CD4-positive, alpha-beta T cell treated with Interleukin-6 for 4 hours (primary cell): ENCODE results near the gene MKLN1.

ENCODE experiments used
- DNase-seq: peaks from one replicate; pipeline ENCODE4 v3.0.0-alpha.2; 2020; ENCODE audit warnings: mixed read lengths

The MKLN1 gene

GRCh38 chr7:131355917-131356777 lies 28.5 kb downstream of the MKLN1 start:
- DNase-seq: no peak

- DNase-seq: no peak
Measured at GRCh38 chr7:131357282-131357880, 29.7 kb downstream of the MKLN1 start.

DNA sequence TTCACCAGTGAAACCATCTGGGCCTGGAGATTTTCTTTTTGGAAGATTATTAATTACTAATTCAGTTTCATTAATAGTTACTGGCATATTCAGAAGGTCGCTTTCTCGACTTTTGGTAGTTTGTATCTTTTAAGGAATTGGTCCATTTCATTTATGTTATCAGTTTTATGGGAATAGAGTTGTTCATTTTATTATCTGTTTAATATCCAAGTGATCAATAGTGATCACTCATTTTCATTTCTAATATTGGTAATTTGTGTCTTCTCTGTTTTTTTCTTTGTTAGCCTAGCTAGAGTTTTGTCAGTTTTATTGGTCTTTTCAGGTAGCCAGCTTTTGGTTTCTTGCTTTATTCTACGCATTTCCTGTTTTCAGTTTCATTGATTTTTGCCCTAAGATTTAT lies 31.0 kb downstream of the MKLN1 start:
- DNase-seq: no peak

- DNase-seq: no peak
Measured at GRCh38 chr7:131359136-131359776, 31.6 kb downstream of the MKLN1 start.

DNA sequence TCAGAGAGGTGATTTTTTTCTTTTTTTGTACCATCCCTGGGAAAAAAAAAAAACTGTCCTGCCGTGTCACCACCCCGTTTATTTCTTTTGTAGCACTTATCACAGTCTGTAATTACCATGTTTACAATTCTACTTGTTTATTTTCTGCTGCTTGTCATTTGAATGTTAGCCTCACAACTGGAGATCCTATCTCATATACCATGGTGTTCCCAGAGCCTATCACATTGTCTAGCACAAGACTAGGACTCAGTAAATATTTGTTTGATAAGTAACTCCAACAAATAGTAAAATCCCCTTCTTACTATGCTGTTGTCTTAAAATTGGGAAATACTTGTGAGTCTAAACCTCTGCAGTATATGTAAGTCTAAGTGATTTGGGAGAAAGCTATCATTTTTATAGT lies 36.0 kb downstream of the MKLN1 start:
- no peak for DNase-seq

GRCh38 chr7:131364767-131365344 lies 37.2 kb downstream of the MKLN1 start:
- DNase-seq: no peak

GRCh38 chr7:131365838-131366237 lies 38.2 kb downstream of the MKLN1 start:
- no peak for DNase-seq

DNA sequence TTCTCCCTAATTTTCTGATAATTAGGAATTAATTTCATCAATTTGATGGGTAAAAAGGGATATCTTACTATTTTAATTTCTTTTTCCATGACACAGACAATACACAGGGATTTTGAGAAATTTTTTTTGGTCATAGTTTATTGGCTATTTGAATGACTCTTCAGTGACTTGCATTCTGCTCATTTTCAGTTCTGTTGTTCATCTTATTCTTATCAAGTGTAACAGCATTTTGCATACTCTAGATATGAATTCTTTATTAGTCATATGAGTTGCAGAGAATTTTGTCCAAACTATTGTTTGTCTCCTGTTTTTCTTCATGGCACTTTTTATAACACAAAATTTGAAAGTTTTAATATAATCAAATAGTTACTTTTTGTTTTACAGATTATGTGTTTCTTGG lies 41.7 kb downstream of the MKLN1 start:
- DNase-seq: no peak

- DNase-seq: peak; percentile 32
Measured at GRCh38 chr7:131370523-131370968, 42.9 kb downstream of the MKLN1 start.

DNA sequence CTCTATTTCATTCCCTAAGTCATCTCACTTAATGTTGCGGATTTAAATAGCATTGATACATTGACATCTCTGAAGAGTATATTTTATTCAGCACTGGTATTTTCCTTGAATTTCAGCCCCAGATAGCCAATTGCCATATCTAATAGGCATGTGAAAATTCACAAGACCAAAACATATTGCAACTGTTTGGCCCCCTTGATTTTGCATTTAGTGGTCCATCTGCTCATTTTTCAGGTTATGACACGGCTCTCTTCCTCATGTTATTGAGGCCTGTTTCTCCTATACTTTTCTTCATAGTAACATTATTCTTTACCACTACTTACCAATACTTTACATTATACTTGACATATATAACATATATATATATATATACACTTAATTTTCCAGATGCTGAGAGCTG lies 43.7 kb downstream of the MKLN1 start:
- DNase-seq: no peak

- no peak for DNase-seq
Measured at GRCh38 chr7:131372554-131372953, 44.9 kb downstream of the MKLN1 start.

DNA sequence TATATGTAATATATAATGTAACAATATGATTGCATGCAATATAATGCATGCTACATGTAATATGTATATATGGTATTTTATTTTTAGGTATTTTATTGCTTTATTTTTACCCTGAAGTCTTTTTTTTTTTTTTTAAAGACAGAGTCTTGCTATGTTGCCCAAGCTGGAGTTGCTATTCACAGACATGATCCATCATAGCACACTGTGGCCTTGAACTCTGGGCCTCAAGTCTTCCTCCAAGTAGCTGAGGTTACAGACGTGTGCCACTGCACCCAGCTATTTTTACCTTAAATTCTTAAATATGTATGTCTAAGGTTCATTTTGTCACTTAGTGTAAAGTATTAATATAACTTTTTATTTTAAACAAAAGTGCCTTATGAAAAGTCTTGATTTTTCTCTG lies 47.1 kb downstream of the MKLN1 start:
- no peak for DNase-seq

DNA sequence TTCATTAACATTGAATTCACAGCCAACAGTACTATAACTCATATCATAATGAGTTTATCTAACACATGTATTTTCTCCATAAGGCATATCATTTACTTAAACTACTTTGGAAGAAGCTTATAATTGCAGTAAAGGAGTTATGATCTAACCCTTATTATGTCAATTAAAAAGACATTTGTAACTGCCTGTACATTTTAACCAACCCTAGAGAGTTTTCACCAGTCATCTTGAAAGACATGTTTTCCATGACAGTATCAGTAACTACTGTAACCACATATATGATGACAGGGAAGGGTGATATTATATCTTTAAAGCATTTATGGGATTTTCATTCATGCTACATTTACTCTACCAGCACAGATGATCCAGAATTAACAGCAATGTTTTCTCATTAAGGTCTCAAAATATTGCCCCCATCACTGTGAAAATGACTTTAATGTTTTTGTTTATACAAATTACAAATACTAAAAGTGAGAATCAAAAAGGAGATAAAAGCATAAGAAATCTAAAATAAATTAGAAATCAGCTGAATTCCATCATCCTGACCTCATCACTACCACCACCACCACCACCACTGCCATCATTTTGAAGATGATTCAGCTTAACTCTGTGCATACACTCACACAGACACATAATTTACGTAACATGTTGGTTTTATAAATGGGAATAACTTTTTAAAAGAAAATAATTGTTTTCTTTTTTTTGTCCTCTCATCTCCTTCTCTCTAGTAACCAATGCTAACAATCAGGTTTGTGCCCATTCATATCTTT lies 53.6 kb downstream of the MKLN1 start:
- no peak for DNase-seq

GRCh38 chr7:131383417-131384285 lies 56.0 kb downstream of the MKLN1 start:
- no peak for DNase-seq

GRCh38 chr7:131384286-131384635 lies 56.6 kb downstream of the MKLN1 start:
- no peak for DNase-seq

GRCh38 chr7:131385039-131385605 lies 57.4 kb downstream of the MKLN1 start:
- DNase-seq: no peak

DNA sequence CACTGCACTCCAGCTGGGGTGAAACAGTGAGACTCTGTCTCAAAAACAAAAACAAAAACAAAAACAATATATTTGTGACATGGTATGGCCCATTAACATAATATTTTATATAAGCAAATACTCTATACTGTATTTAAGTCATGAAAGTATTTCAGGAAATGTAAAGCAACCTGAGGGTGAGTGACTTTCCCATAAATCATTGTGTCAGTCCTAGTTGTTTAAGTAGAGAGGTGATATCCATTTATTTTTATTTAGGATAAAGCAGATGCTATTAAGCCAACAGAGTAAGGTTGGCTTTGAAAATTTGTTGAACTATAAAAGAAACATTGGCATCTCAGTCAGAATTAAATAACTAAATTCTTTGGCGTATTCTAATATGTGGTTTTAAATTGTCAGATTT lies 60.5 kb downstream of the MKLN1 start:
- DNase-seq: no peak

GRCh38 chr7:131390275-131390674 lies 62.6 kb downstream of the MKLN1 start:
- DNase-seq: no peak

DNA sequence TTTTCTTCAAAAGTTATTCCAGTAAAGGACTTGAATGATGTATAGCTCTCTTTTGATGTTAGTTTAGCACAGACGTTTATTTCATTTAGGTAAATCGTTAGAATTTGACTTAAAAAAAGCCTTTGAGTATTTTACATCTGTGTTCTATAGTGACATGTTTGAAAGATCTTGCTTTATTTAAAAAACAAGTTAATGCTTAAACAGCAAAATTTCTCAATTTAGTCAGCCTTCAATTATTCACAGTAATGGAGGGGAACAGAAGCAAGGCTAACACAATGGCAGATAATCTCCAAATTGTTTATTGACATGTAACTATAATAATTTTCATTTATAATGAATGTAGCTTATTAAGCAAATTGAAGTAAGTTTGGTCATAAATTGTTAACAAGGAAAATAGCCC lies 63.5 kb downstream of the MKLN1 start:
- DNase-seq: no peak

- DNase-seq: no peak
Measured at GRCh38 chr7:131400681-131401176, 73.1 kb downstream of the MKLN1 start.

DNA sequence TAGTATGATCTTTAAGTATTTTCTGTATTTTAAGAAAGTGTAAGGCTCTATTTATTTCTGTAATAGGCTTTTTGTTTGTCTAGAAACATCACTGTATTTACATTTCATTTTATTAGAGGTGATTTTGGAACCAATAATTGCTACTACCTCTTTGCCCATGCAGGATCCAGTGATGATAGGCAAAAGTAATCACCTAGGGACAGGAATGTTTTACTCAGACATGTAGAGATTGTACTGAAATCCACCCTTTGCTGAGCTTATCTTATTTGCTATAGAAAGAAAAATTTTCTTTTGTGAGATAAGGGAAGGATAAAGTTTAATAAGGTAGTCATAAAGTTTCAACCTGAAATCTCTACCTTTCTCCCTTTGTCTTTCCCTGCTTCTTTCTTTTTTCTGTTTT lies 73.5 kb downstream of the MKLN1 start:
- no peak for DNase-seq
